Uterus (tissue), 4 donors: Measurements from ENCODE around the gene YARS1. TPM values are rescaled to one million over a fixed set of nuclear protein-coding genes. Genes with fewer than 3 reads are reported as not detected.

Experiments used
- DNase-seq, 2 donors: peaks; one replicate each; pipeline ENCODE4 v3.0.0-alpha.2; 2019 to 2020
- H3K27ac ChIP-seq, 2 donors: fragments of 200-600 bp; sonication (generic); 1 replicate in 1 of 2; 2 replicates in 1 of 2; pipeline ENCODE4 v1.5.1; 2016 to 2018
- H3K27me3 ChIP-seq, 2 donors: fragments of 200-600 bp; sonication (generic); one replicate each; pipeline ENCODE4 v1.5.1; 2018 to 2019; ENCODE audit warnings: control low read depth in 1 of 2
- H3K36me3 ChIP-seq, 2 donors: fragments of 200-600 bp; sonication (generic); one replicate each; pipeline ENCODE4 v1.5.1; 2019; ENCODE audit warnings: control low read depth in 1 of 2
- H3K4me1 ChIP-seq, 2 donors: fragments of 200-600 bp; sonication (generic); one replicate each; pipeline ENCODE4 v1.5.1; 2018 to 2019; ENCODE audit warnings: control low read depth in 1 of 2
- H3K4me3 ChIP-seq, 2 donors: fragments of 200-600 bp; sonication (generic); 1 replicate in 1 of 2; 2 replicates in 1 of 2; pipeline ENCODE4 v1.5.1; 2018 to 2019; ENCODE audit warnings: mild to moderate bottlenecking in 1 of 2
- H3K9me3 ChIP-seq, 2 donors: fragments of 200-600 bp; sonication (generic); one replicate each; pipeline ENCODE4 v1.5.1; 2019; ENCODE audit warnings: control low read depth in 1 of 2
- POLR2A ChIP-seq, 2 donors: fragments of 450-650 bp; IDR thresholded peaks; one replicate each; pipeline ENCODE4 v1.6.1; 2016; ENCODE audit warnings: antibody characterized with exemption in 2 of 2, mild to moderate bottlenecking in 1 of 2, moderate library complexity in 1 of 2
- intact Hi-C: fragments of 100-400 bp; cut with DNase I; formaldehyde crosslinking; loops from one replicate; pipeline ENCODE4 v1.15.1; 2023; ENCODE audit warnings: low total_unique reads
- total RNA-seq, 4 donors: library from RNA; depleted of rRNA in 3 of 4; stranded (reverse); fragments of >200 nt in 3 of 4; gene quantifications; one replicate each; pipeline versions ENCODE4 v1.1.0 to v1.2.4, GENCODE V29; 2014 to 2023
- TF ChIP-seq, protein P1 (sequence below), 4 experiments: fragments of 200-600 bp in 2 of 4; fragments of 450-650 bp in 2 of 4; sonication (generic) in 2 of 4; IDR thresholded peaks; one replicate each; pipeline ENCODE4 v1.5.1; 2016 to 2019; ENCODE audit warnings: antibody characterized with exemption in 4 of 4, mild to moderate bottlenecking in 2 of 4, moderate library complexity in 1 of 4
- donor health status: DM: yes; HTN: yes; CAD: no.

The YARS1 gene
- total RNA-seq, 4 donors from 2014 or later, result 15.9 to 67.7 (median 30.4) TPM

DNA sequence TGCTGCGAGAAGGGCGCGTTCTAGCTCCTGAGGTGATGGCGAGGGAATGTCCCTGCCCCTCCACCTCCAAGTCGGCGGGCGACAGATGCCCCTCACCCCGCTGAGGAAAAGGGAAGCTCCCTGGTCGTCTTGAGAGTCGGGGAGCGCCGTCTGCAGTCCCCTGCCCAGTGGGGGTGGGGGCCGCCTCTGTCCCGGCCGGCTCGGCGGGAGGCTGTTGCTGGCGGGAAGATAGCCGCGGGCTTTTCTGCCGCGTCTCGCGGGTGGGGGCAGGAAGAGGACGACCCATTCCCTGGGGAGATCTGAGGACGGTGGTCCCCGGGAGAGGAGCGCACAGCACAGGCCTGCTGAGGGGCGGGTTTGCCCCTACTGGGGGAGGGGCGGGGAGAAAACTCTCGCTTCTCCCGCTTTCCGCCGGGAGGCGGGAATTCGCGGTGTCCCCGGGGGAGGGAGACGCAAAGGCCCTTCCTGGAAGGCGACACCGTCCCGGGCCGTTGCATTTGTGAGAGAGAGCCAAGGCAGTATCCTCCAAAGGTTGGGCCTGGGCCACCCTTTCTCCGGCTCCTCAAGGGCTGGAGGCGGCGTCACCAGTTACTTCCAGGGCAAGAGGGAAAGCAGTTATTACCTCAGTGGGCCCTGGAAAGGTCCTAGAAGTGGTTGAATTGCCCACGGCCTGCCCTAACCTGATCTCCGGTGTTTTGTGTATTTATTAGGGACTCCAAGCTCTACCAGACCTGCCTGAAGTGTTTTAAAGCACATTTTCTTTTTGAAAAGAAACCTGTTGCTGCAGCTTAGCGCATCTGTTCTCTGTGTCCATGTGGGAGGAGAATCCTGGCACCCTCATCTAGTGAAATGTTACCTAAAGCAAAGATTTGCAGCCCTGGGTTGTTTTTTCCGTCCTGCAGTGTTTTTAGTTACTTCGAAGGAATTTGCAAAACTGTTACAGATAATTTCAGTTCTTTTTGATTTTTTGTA, 943 bp upstream of the YARS1 start:
- Histone ChIP-seq H3K36me3 (no peaks in the 10 kb centered on the region), H3K4me3 (peak overlapping the region; percentile 83 to 98), H3K9me3 (no peaks in the 10 kb centered on the region), H3K4me1 (no peaks in the 10 kb centered on the region), H3K27ac (peak overlapping the region; percentile 95), H3K27me3 (no peaks in the 10 kb centered on the region)
- TF ChIP-seq POLR2A (IDR thresholded peaks at IDR 0.05), result no peak
- TF ChIP-seq, protein P1, sequence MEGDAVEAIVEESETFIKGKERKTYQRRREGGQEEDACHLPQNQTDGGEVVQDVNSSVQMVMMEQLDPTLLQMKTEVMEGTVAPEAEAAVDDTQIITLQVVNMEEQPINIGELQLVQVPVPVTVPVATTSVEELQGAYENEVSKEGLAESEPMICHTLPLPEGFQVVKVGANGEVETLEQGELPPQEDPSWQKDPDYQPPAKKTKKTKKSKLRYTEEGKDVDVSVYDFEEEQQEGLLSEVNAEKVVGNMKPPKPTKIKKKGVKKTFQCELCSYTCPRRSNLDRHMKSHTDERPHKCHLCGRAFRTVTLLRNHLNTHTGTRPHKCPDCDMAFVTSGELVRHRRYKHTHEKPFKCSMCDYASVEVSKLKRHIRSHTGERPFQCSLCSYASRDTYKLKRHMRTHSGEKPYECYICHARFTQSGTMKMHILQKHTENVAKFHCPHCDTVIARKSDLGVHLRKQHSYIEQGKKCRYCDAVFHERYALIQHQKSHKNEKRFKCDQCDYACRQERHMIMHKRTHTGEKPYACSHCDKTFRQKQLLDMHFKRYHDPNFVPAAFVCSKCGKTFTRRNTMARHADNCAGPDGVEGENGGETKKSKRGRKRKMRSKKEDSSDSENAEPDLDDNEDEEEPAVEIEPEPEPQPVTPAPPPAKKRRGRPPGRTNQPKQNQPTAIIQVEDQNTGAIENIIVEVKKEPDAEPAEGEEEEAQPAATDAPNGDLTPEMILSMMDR (IDR thresholded peaks at IDR 0.05), result peak in 1 of 4 experiments; percentile 6
- peak; percentile 69 to 76 for DNase-seq
- intact Hi-C loops, result no loop called here

DNA sequence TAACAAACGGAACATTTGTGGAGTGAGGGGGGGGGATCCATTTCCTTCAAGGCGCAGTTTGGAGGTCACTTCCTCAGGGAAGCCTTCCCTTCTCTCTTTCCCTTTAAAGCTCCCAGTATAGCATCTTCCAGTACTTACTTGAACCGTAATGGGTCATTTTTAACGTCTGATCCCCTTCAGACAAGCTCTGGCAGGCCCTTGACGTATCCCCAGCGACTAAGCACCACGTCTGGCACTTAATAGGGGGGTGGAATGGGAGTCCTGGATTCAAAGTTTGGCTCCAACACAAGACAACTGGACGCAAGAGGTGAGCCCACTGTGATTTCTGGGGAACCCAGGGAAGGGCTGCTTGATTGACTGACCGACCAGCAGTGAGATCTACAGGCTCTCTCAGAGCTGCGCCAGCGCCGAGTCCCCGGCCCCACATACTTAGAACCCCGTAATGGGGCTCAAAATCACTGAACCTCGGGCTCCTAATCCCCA, 441 bp downstream of the YARS1 start:
- intact Hi-C loops, result no loop called here
- no peaks in the 10 kb centered on the region for H3K9me3 ChIP-seq
- TF ChIP-seq, protein P1 (IDR thresholded peaks at IDR 0.05), result no peak
- TF ChIP-seq POLR2A (IDR thresholded peaks at IDR 0.05), result no peak
- no peak for DNase-seq
- no peaks in the 10 kb centered on the region for H3K27me3 ChIP-seq
- peak overlapping the region; percentile 83 to 98 for H3K4me3 ChIP-seq
- no peaks in the 10 kb centered on the region for H3K4me1 ChIP-seq
- H3K36me3 ChIP-seq, result no peaks in the 10 kb centered on the region
- H3K27ac ChIP-seq, result peak overlapping the region; percentile 95

DNA sequence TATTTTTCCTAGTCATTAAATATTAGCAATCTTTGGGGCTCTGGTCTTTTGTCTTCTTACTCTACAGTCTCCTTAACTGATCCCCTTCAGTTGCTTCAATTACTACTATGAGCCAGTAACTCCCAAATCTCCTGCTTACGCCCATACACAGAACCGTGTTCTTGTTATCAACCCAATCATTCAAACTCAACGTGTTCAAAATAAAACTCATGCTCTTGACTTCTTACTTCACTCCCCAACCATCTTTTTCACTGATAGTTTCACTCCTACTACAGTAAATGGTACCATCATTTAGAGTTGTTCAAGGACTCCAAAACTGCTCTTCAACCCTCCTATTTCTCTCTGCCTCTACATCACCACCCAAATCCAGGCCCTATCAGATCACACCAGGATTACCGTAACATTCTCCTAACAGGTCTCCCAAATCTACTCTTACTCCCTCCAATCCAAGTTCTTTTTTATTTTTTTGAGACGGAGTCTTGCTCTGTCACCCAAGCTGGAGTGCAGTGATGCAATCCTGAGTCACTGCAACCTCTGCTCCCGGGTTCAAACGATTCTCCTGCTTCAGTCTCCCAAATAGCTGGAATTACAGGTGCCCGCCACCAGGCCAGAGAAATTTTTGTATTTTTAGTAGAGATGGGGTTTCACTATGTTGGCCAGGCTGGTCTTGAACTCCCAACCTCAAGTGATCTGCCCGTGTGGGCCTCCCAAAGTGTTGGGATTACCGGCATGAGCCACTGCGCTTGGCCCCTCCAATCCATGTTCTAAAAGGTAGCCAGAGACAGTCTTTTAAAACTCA, 3.0 kb downstream of the YARS1 start:
- H3K27me3 ChIP-seq, result no peaks in the 10 kb centered on the region
- no peak for TF ChIP-seq POLR2A (IDR thresholded peaks at IDR 0.05)
- TF ChIP-seq, protein P1 (IDR thresholded peaks at IDR 0.05), result no peak
- H3K27ac ChIP-seq, result no peak overlapping the region
- H3K4me1 ChIP-seq, result no peaks in the 10 kb centered on the region
- H3K9me3 ChIP-seq, result no peaks in the 10 kb centered on the region
- DNase-seq, result no peak
- H3K4me3 ChIP-seq, result no peak overlapping the region
- intact Hi-C loops, result no loop called here
- H3K36me3 ChIP-seq, result no peaks in the 10 kb centered on the region

DNA sequence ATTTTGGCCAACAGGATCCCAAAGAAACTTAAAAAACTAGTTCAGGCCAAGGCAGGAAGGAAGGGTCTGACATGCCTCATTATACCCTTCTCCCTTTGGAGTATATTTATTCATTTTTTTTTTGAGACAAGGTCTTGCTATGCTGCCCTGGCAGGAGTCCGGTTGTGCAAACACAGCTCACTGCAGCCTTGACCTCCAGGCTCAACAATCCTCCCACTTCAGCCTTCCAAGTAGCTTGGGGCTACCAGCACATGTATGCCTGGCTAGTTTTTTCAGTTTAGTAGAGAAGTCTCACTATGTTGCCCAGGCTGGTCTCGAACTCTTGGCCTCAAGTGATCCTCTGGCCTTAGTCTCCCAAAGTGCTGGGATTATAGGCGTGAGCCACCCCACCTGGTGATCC, 5.2 kb downstream of the YARS1 start:
- H3K36me3 ChIP-seq, result no peaks in the 10 kb centered on the region
- H3K4me1 ChIP-seq, result no peaks in the 10 kb centered on the region
- H3K27ac ChIP-seq, result no peak overlapping the region
- no peak for DNase-seq
- no peaks in the 10 kb centered on the region for H3K27me3 ChIP-seq
- no peaks in the 10 kb centered on the region for H3K9me3 ChIP-seq
- intact Hi-C loops, result no loop called here
- H3K4me3 ChIP-seq, result no peak overlapping the region
- TF ChIP-seq POLR2A (IDR thresholded peaks at IDR 0.05), result no peak
- TF ChIP-seq, protein P1 (IDR thresholded peaks at IDR 0.05), result no peak
